Fibroblast of lung (primary cell): ENCODE data around the gene ELFN1.

Source experiments
- EZH2 ChIP-seq: IDR thresholded peaks from 2 replicates; pipeline ENCODE4 v1.5.1; 2012; ENCODE audit warnings: low read length, control low read depth, mild to moderate bottlenecking; ENCODE audit errors: missing control alignments
- TF ChIP-seq, protein P1 (sequence below), 2 donors: IDR thresholded peaks in 1 of 2; conservative IDR thresholded peaks in 1 of 2; 1 replicate in 1 of 2; 2 replicates in 1 of 2; pipeline ENCODE4 v1.5.1; 2011 to 2012; ENCODE audit warnings: low read length in 2 of 2, control low read depth in 1 of 2, inconsistent platforms in 1 of 2, low read depth in 1 of 2, mild to moderate bottlenecking in 1 of 2

DNA sequence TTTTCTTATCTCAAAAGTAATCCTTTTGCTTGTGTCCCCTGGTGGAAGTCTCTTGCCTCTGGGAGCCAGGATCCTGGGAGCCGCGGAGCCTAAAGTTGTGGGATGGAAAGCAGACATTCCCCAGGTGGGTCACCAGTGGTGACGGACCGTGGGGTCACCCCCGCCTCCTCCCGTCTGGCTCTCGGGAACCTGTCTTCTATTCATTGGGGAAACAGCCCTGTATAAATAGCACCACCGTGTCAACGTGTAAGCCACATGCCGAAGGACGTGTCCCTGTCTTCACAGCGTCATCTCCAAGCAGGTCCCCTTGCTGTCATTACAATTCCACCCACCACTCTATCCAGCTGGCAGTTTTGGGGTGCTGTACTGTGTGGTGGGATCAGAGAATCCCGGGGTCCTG, 87.5 kb downstream of the ELFN1 start:
- TF ChIP-seq, protein P1, sequence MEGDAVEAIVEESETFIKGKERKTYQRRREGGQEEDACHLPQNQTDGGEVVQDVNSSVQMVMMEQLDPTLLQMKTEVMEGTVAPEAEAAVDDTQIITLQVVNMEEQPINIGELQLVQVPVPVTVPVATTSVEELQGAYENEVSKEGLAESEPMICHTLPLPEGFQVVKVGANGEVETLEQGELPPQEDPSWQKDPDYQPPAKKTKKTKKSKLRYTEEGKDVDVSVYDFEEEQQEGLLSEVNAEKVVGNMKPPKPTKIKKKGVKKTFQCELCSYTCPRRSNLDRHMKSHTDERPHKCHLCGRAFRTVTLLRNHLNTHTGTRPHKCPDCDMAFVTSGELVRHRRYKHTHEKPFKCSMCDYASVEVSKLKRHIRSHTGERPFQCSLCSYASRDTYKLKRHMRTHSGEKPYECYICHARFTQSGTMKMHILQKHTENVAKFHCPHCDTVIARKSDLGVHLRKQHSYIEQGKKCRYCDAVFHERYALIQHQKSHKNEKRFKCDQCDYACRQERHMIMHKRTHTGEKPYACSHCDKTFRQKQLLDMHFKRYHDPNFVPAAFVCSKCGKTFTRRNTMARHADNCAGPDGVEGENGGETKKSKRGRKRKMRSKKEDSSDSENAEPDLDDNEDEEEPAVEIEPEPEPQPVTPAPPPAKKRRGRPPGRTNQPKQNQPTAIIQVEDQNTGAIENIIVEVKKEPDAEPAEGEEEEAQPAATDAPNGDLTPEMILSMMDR (conservative IDR thresholded peaks at IDR 0.05 in 1 of 2, IDR thresholded peaks at IDR 0.05 in 1 of 2; ENCODE audit: low read depth in 1 of 2, low read length in 2 of 2), result no peak
- no peak for TF ChIP-seq EZH2
